MM.1S (cell line): ENCODE results near the gene TBX1.

Source experiments
- CTCF ChIP-seq: fragments of 300-600 bp; sonication (generic); IDR thresholded peaks from 2 replicates; pipeline ENCODE4 v1.5.1; 2016; ENCODE audit warnings: antibody characterized with exemption, low read length, mixed read lengths
- EZH2 ChIP-seq: fragments of 300-600 bp; sonication (generic); optimal IDR thresholded peaks from 2 replicates; pipeline ENCODE3; 2017; ENCODE audit warnings: low read depth, mild to moderate bottlenecking, antibody characterized with exemption, low read length, mixed read lengths
- EZH2phosphoT487 ChIP-seq: fragments of 300-600 bp; sonication (generic); IDR thresholded peaks from 2 replicates; pipeline ENCODE4 v1.6.1; 2018; ENCODE audit warnings: antibody characterized with exemption, low read length

GRCh38 chr22:19740586-19740985 is 20.0 kb upstream of the TBX1 start:
- no peak for TF ChIP-seq CTCF
- no peak for TF ChIP-seq EZH2
- TF ChIP-seq EZH2phosphoT487: no peak
